ENCODE results near the gene ELMO2.

GRCh38 chr20:46346770-46347169 lies 59.6 kb downstream of the ELMO2 start:
- TF ChIP-seq MAZ (IDR thresholded peaks at IDR 0.05; ENCODE audit: borderline replicate concordance, low read depth, low read length), result no peak
- no peak for TF ChIP-seq BHLHE40 (IDR thresholded peaks at IDR 0.05; ENCODE audit: low read depth, low read length)
- no peak for TF ChIP-seq CTCF (conservative IDR thresholded peaks at IDR 0.05; ENCODE audit: low read depth, low read length)
- no peak for TF ChIP-seq SMC3 (IDR thresholded peaks at IDR 0.05; ENCODE audit: low read depth, low read length)
- no peak for TF ChIP-seq USF2 (IDR thresholded peaks at IDR 0.05; ENCODE audit: low read depth, low read length)
- TF ChIP-seq POLR2A (IDR thresholded peaks at IDR 0.05; ENCODE audit: low read depth, low read length), result no peak
